ENCODE results near the gene KLHDC3.

DNA sequence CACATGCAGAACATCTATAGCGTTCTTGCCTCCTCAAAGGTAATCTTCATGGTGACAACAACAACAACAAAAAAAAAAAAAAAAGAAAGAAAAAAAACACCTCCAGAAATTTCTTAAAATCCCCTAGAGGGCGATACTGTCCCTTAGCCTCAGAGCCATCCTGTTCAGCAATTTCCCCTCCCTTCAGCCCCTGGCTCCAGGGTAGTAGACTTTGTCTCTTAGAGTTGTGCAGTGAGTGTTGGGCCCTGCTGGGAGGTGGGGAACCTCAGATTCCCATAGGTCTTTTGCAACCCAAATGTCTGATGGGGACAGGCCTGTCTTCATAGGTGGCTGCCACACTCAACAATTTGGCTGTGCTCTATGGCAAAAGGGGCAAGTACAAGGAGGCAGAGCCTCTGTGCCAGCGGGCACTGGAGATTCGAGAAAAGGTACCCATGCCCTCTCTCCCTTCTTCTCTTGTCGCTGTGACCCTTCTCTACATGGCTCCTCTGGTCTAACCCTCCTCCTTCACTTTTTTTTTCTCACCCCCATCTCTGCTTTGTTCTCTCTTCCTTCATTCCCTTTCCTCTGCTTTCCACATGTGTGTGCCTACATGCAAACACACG, 56.1 kb downstream of the KLHDC3 start:
- TF ChIP-seq CTCF (IDR thresholded peaks at IDR 0.05; ENCODE audit: low read length) (peak; percentile 56), EZH2 (IDR thresholded peaks at IDR 0.05; ENCODE audit: borderline replicate concordance, low read length) (no peak)
